Measurements from ENCODE around the gene C22orf15.

C22orf15 gene

DNA sequence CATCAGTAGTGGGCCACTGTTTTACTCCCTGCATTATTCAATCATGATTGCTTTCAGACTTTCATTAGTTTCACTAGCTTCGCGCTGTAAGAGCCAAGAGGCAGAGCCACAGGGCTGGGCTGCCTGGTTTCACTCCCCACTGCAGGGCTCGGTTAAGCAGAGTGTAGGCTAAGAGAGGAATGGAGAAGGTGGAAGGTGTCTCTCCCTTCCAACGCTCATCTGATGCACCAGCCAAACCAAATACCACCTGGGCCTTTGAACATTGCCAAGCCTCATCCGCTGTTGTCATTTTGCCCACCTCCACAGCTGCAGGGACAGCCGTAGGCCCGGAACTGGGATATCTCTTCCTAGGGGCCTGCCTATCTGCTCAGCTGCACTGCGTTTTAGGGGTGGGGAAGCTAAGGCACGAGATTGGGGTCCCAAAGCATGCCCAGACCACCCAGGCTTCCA is 23.5 kb downstream of the C22orf15 start:
- peak overlapping the region; percentile 97 for H3K27ac ChIP-seq
- TF ChIP-seq, protein P1, sequence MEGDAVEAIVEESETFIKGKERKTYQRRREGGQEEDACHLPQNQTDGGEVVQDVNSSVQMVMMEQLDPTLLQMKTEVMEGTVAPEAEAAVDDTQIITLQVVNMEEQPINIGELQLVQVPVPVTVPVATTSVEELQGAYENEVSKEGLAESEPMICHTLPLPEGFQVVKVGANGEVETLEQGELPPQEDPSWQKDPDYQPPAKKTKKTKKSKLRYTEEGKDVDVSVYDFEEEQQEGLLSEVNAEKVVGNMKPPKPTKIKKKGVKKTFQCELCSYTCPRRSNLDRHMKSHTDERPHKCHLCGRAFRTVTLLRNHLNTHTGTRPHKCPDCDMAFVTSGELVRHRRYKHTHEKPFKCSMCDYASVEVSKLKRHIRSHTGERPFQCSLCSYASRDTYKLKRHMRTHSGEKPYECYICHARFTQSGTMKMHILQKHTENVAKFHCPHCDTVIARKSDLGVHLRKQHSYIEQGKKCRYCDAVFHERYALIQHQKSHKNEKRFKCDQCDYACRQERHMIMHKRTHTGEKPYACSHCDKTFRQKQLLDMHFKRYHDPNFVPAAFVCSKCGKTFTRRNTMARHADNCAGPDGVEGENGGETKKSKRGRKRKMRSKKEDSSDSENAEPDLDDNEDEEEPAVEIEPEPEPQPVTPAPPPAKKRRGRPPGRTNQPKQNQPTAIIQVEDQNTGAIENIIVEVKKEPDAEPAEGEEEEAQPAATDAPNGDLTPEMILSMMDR (IDR thresholded peaks at IDR 0.05): no peak
- peak overlapping the region; percentile 74 for H2AFZ ChIP-seq
- no peaks in the 10 kb centered on the region for H3K36me3 ChIP-seq (ENCODE audit: control insufficient read depth, insufficient read depth, low read length)
- peak overlapping the region; percentile 85 for H3K4me3 ChIP-seq (ENCODE audit: low read depth, low read length)
- H3K4me2 ChIP-seq (ENCODE audit: low read length): peak overlapping the region; percentile 68
- peaks cover 3% of the 10 kb centered on the region for H3K4me1 ChIP-seq
- H3K9me3 ChIP-seq (ENCODE audit: control insufficient read depth, low read length): no peaks in the 10 kb centered on the region
- H3K9ac ChIP-seq: no peak overlapping the region
- H3K27me3 ChIP-seq (ENCODE audit: control insufficient read depth, insufficient read depth, low read length): no peaks in the 10 kb centered on the region
- H3K79me2 ChIP-seq: peaks cover 12% of the 10 kb centered on the region

DNA sequence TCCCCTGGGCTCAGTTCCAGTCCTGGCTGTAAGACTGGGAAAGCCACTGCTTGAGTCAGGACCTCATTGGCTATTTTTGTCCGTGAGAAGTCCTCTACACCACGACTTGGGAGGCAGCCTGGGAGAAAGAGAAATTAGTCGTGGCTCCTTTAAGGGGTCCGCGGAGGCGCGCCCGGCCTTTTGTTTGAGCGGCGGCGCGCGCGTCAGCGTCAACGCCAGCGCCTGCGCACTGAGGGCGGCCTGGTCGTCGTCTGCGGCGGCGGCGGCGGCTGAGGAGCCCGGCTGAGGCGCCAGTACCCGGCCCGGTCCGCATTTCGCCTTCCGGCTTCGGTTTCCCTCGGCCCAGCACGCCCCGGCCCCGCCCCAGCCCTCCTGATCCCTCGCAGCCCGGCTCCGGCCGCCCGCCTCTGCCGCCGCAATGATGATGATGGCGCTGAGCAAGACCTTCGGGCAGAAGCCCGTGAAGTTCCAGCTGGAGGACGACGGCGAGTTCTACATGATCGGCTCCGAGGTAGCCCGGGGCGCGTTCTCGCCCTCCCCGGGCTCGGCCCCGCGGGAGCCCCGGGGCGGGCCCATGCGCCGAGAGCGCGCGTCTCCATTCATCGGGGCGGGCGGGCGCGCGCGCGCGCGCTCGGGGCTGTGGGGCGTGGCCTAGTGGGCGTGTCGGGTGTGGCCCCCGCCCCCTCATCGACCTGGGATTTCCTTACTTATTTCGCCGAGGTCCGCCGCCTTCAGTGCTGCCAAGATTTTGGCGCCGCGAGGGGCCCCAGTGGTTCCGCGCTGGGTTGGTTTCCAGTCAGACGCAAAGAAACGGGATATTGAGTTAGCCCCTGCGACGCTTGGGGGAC is 24.2 kb downstream of the C22orf15 start, which contains the start of gene SMARCB1:
Gene SMARCB1, plus strand, starts transcription at position 215 of the 848 bp plus-strand sequence. Its CDS starts 204 bp downstream, at position 419.
- peak within 1 kb of the TSS; percentile 68 for H3K4me2 ChIP-seq (ENCODE audit: low read length)
- peak within 1 kb of the TSS; percentile 74 for H2AFZ ChIP-seq
- TF ChIP-seq, protein P1 (IDR thresholded peaks at IDR 0.05): no peak
- peaks cover 15% of the 10 kb centered on the region for H3K79me2 ChIP-seq
- peak within 1 kb of the TSS; percentile 97 for H3K27ac ChIP-seq
- H3K4me3 ChIP-seq (ENCODE audit: low read depth, low read length): peak within 1 kb of the TSS; percentile 85
- no peaks in the 10 kb centered on the region for H3K9me3 ChIP-seq (ENCODE audit: control insufficient read depth, low read length)
- H3K9ac ChIP-seq: peak within 1 kb of the TSS; percentile 98
- H3K36me3 ChIP-seq (ENCODE audit: control insufficient read depth, insufficient read depth, low read length): no peaks in the 10 kb centered on the region
- no peaks in the 10 kb centered on the region for H3K27me3 ChIP-seq (ENCODE audit: control insufficient read depth, insufficient read depth, low read length)
- peaks cover 3% of the 10 kb centered on the region for H3K4me1 ChIP-seq

DNA sequence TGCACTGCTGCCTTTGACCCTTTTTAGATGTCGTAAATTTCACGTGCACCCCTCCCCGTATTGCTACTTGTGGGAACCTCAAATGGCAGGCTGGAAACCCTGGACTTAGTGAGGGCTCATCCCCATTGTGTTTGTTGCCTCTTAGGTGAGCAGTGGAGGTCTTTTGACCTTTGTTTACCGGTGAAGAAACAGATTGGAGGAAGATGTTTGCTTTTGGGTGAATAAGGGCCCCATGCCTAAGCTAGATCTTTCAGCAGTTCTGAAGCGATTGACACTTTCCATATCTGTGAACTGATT is 24.8 kb downstream of the C22orf15 start:
- no peaks in the 10 kb centered on the region for H3K27me3 ChIP-seq (ENCODE audit: control insufficient read depth, insufficient read depth, low read length)
- H3K4me2 ChIP-seq (ENCODE audit: low read length): peak overlapping the region; percentile 68
- H3K27ac ChIP-seq: peak overlapping the region; percentile 97
- no peaks in the 10 kb centered on the region for H3K36me3 ChIP-seq (ENCODE audit: control insufficient read depth, insufficient read depth, low read length)
- peaks cover 3% of the 10 kb centered on the region for H3K4me1 ChIP-seq
- peak overlapping the region; percentile 33 for H2AFZ ChIP-seq
- H3K4me3 ChIP-seq (ENCODE audit: low read depth, low read length): peak overlapping the region; percentile 85
- no peaks in the 10 kb centered on the region for H3K9me3 ChIP-seq (ENCODE audit: control insufficient read depth, low read length)
- no peak overlapping the region for H3K9ac ChIP-seq
- TF ChIP-seq, protein P1 (IDR thresholded peaks at IDR 0.05): no peak
- H3K79me2 ChIP-seq: peaks cover 15% of the 10 kb centered on the region

DNA sequence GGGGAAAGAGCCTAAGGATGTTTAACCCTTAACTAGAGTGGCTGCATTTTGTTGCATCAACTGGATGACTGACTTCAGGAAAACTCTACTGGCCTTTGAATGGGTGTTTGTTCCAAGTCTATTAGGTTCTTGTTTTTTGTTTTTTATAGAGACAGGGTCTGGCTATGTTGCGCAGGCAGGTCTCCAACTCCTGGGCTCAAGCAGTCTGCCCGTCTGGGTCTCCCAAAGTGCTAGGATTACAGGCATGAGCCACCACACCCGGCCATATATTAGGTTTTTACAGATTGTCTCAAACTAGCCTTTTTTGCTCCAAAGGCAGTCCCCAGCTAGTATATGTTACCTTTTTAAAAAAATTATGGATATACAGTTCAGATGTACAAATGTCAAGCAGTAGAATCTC is 25.1 kb downstream of the C22orf15 start:
- TF ChIP-seq, protein P1 (IDR thresholded peaks at IDR 0.05): no peak
- Histone ChIP-seq H3K27me3 (ENCODE audit: control insufficient read depth, insufficient read depth, low read length) (no peaks in the 10 kb centered on the region), H3K27ac (no peak overlapping the region), H3K36me3 (ENCODE audit: control insufficient read depth, insufficient read depth, low read length) (no peaks in the 10 kb centered on the region), H3K9me3 (ENCODE audit: control insufficient read depth, low read length) (no peaks in the 10 kb centered on the region), H3K4me1 (peaks cover 3% of the 10 kb centered on the region), H3K9ac (no peak overlapping the region), H3K4me3 (ENCODE audit: low read depth, low read length) (peak overlapping the region; percentile 85), H3K4me2 (ENCODE audit: low read length) (peak overlapping the region; percentile 68), H2AFZ (no peak overlapping the region), H3K79me2 (peaks cover 15% of the 10 kb centered on the region)
